NT2/D1 (cell line): ENCODE data around the gene PLG.

ENCODE experiments used
- DNase-seq: peaks from one replicate; pipeline ENCODE4 v3.0.0-alpha.2; 2011; ENCODE audit warnings: low read depth, low spot score
- H3K27me3 ChIP-seq: 2 replicates; pipeline ENCODE4 v1.6.0; 2011; ENCODE audit warnings: mild to moderate bottlenecking; ENCODE audit not compliant: insufficient read length, insufficient read depth
- H3K36me3 ChIP-seq: 2 replicates; pipeline ENCODE4 v1.6.1; 2011; ENCODE audit warnings: mild to moderate bottlenecking, low read length, mixed read lengths; ENCODE audit not compliant: insufficient read depth, insufficient read length
- H3K4me1 ChIP-seq: 2 replicates; pipeline ENCODE4 v1.5.1; 2011; ENCODE audit not compliant: insufficient read depth, insufficient read length
- H3K4me3 ChIP-seq: 2 replicates; pipeline ENCODE4 v1.5.1; 2011; ENCODE audit warnings: low read depth; ENCODE audit not compliant: insufficient read length
- H3K9ac ChIP-seq: 2 replicates; pipeline ENCODE4 v1.6.0; 2011; ENCODE audit warnings: low read depth; ENCODE audit not compliant: insufficient read length
- H3K9me3 ChIP-seq: 2 replicates; pipeline ENCODE4 v1.5.1; 2011; ENCODE audit warnings: mild to moderate bottlenecking, low read length; ENCODE audit not compliant: insufficient read depth
- SUZ12 ChIP-seq: IDR thresholded peaks from 2 replicates; pipeline ENCODE4 v1.6.1; 2011; ENCODE audit not compliant: insufficient read length, insufficient read depth; ENCODE audit errors: extremely low read depth
- YY1 ChIP-seq: IDR thresholded peaks from 2 replicates; pipeline ENCODE4 v1.6.1; 2011; ENCODE audit not compliant: insufficient read length, insufficient read depth
- ZNF274 ChIP-seq: IDR thresholded peaks from 2 replicates; pipeline ENCODE4 v1.6.1; 2011; ENCODE audit warnings: mild to moderate bottlenecking, low read depth, low read length

Gene PLG

GRCh38 chr6:160791459-160791858 is 89.4 kb downstream of the PLG start:
- no peaks in the 10 kb centered on the region for H3K36me3 ChIP-seq
- TF ChIP-seq YY1: no peak
- TF ChIP-seq SUZ12: no peak
- no peak for TF ChIP-seq ZNF274
- peaks cover 7% of the 10 kb centered on the region; the same call in 1 of the 2 replicates for H3K9me3 ChIP-seq
- H3K4me3 ChIP-seq: no peak overlapping the region
- H3K27me3 ChIP-seq: no peaks in the 10 kb centered on the region
- H3K4me1 ChIP-seq: no peaks in the 10 kb centered on the region
- H3K9ac ChIP-seq: no peak overlapping the region
- no peak for DNase-seq

GRCh38 chr6:160791981-160792418 is 90.0 kb downstream of the PLG start:
- no peak overlapping the region for H3K4me3 ChIP-seq
- no peak for TF ChIP-seq ZNF274
- no peak for TF ChIP-seq YY1
- TF ChIP-seq SUZ12: no peak
- peaks cover 7% of the 10 kb centered on the region; the same call in 1 of the 2 replicates for H3K9me3 ChIP-seq
- DNase-seq: no peak
- H3K4me1 ChIP-seq: no peaks in the 10 kb centered on the region
- H3K36me3 ChIP-seq: no peaks in the 10 kb centered on the region
- no peak overlapping the region for H3K9ac ChIP-seq
- H3K27me3 ChIP-seq: no peaks in the 10 kb centered on the region

- H3K27me3 ChIP-seq: no peaks in the 10 kb centered on the region
- no peak for DNase-seq
- H3K4me1 ChIP-seq: no peaks in the 10 kb centered on the region
- H3K9me3 ChIP-seq: peaks cover 7% of the 10 kb centered on the region; the same call in 1 of the 2 replicates
- H3K4me3 ChIP-seq: no peak overlapping the region
- no peak overlapping the region for H3K9ac ChIP-seq
- TF ChIP-seq ZNF274 (no peak), SUZ12 (no peak)
- no peaks in the 10 kb centered on the region for H3K36me3 ChIP-seq
Measured at GRCh38 chr6:160792708-160793107, 90.7 kb downstream of the PLG start.

GRCh38 chr6:160793652-160794051 is 91.6 kb downstream of the PLG start:
- no peak overlapping the region for H3K4me3 ChIP-seq
- no peaks in the 10 kb centered on the region for H3K4me1 ChIP-seq
- DNase-seq: no peak
- no peak overlapping the region for H3K9ac ChIP-seq
- H3K27me3 ChIP-seq: no peaks in the 10 kb centered on the region
- no peaks in the 10 kb centered on the region for H3K36me3 ChIP-seq
- TF ChIP-seq YY1 (no peak), SUZ12 (no peak), ZNF274 (no peak)
- H3K9me3 ChIP-seq: peaks cover 12% of the 10 kb centered on the region

DNA sequence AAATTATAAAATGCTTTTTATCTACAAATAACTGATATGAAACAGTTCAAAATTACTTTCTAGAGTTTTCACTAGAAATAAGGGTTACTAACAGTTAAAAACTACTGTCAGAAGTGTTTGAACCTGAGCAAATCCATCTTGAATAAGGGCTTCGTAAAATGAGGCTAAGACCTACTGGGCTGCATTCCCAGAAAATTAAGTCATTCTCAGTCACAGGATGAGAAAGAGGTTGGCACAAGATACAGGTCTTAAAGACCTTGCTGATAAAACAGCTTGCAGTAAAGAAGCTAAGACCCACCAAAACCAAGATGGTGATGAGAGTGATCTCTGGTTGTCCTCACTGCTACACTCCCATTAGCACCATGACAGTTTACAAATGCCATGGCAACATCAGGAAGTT is 93.7 kb downstream of the PLG start:
- no peaks in the 10 kb centered on the region for H3K36me3 ChIP-seq
- no peak overlapping the region for H3K9ac ChIP-seq
- H3K9me3 ChIP-seq: peaks cover 10% of the 10 kb centered on the region
- no peaks in the 10 kb centered on the region for H3K27me3 ChIP-seq
- no peak overlapping the region for H3K4me3 ChIP-seq
- DNase-seq: no peak
- H3K4me1 ChIP-seq: no peaks in the 10 kb centered on the region
- TF ChIP-seq SUZ12 (no peak), YY1 (no peak), ZNF274 (no peak)

- no peak overlapping the region for H3K9ac ChIP-seq
- H3K4me1 ChIP-seq: no peaks in the 10 kb centered on the region
- no peak for TF ChIP-seq YY1
- no peak for TF ChIP-seq SUZ12
- TF ChIP-seq ZNF274: no peak
- H3K9me3 ChIP-seq: peaks cover 10% of the 10 kb centered on the region
- no peak overlapping the region for H3K4me3 ChIP-seq
- H3K27me3 ChIP-seq: no peaks in the 10 kb centered on the region
- DNase-seq: no peak
- H3K36me3 ChIP-seq: no peaks in the 10 kb centered on the region
Measured at GRCh38 chr6:160798625-160799024, 96.6 kb downstream of the PLG start.

DNA sequence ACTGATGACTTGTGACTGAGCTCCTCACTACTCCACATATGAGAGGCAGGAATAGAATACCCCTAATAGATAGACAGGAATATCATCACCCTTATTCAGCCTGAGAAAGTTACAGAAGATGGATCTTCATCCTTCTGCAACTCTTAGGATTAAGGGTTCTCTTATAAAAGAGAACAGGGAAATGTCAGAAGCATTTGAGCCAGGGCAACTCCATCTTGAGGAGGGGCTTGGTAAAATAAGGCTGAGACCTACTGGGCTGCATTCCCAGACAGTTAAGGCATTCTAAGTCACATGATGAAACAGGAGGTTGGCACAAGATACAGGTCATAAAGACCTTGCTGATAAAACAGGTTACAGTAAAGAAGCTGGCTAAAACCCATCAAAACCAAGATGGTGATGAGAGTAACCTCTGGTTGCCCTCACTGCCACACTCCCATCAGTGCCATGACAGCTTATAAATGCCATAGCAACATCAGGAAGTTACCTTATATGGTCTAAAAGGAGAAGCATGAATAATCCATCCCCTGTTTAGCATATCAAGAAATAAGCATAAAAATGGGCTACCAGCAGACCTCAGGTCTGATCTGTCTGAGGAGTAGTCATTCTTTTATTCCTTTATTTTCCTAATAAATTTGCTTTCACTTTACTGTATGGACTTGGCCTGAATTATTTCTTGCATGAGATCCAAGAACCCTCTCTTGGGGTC is 97.9 kb downstream of the PLG start:
- no peak for TF ChIP-seq YY1
- TF ChIP-seq ZNF274: no peak
- no peak for TF ChIP-seq SUZ12
- no peaks in the 10 kb centered on the region for H3K27me3 ChIP-seq
- peaks cover 10% of the 10 kb centered on the region for H3K9me3 ChIP-seq
- no peak for DNase-seq
- no peak overlapping the region for H3K9ac ChIP-seq
- H3K36me3 ChIP-seq: no peaks in the 10 kb centered on the region
- H3K4me3 ChIP-seq: no peak overlapping the region
- H3K4me1 ChIP-seq: no peaks in the 10 kb centered on the region
